GM12892 (cell line): ENCODE measurements around the gene PYGB.

Source experiments
- POLR2A ChIP-seq: IDR thresholded peaks from 2 replicates; pipeline ENCODE4 v1.6.1; 2011; ENCODE audit warnings: low read depth, low read length, control low read depth
- TAF1 ChIP-seq: IDR thresholded peaks from 2 replicates; pipeline ENCODE4 v1.6.1; 2011; ENCODE audit warnings: low read depth, mild to moderate bottlenecking, control low read depth, low read length, borderline replicate concordance

GRCh38 chr20:25323496-25324246 lies 75.8 kb downstream of the PYGB start:
- TF ChIP-seq POLR2A = no peak
- TF ChIP-seq TAF1 = no peak
